Gastroesophageal sphincter (tissue), 4 donors: Measurements from ENCODE around the gene ALPG. TPM values are rescaled to one million over a fixed set of nuclear protein-coding genes. Genes with fewer than 3 reads are reported as not detected.
"Not testable (repeated sequence)": the region's sequence is repeated elsewhere in the genome, so short reads cannot be mapped to it uniquely, and the experiment has no call there.

Source experiments
- ATAC-seq: fragments of 150-250 bp; one replicate; pipeline ENCODE4 v1.9.1; 2016; ENCODE audit warnings: mild to moderate bottlenecking, moderate library complexity
- H3K27ac ChIP-seq, 4 donors: fragments of 200-600 bp; sonication (generic) in 3 of 4; 1 replicate in 3 of 4; 2 replicates in 1 of 4; pipeline ENCODE4 v1.5.1; 2016 to 2019
- H3K27me3 ChIP-seq: fragments of 200-600 bp; sonication (generic); one replicate; pipeline ENCODE4 v1.5.1; 2019
- H3K36me3 ChIP-seq, 2 donors: fragments of 200-600 bp; sonication (generic); one replicate each; pipeline ENCODE4 v1.5.1; 2019; ENCODE audit warnings: control low read depth in 1 of 2
- H3K4me1 ChIP-seq, 3 donors: fragments of 200-600 bp; sonication (generic); 1 replicate in 2 of 3; 2 replicates in 1 of 3; pipeline ENCODE4 v1.5.1; 2016 to 2019; ENCODE audit warnings: control low read depth in 2 of 3
- H3K4me3 ChIP-seq, 2 donors: fragments of 200-600 bp; sonication (generic); one replicate each; pipeline ENCODE4 v1.5.1; 2019; ENCODE audit warnings: mild to moderate bottlenecking in 1 of 2, moderate library complexity in 1 of 2
- H3K9me3 ChIP-seq, 3 donors: fragments of 200-600 bp; sonication (generic); one replicate each; pipeline ENCODE4 v1.5.1; 2017 to 2019; ENCODE audit warnings: control low read depth in 2 of 3
- CTCF ChIP-seq, 4 experiments: fragments of 200-600 bp in 2 of 4; fragments of 450-650 bp in 2 of 4; sonication (generic) in 1 of 4; IDR thresholded peaks; one replicate each; pipeline ENCODE4 v1.5.1; 2017 to 2019; ENCODE audit warnings: antibody characterized with exemption in 4 of 4, mild to moderate bottlenecking in 2 of 4, moderate library complexity in 2 of 4
- EP300 ChIP-seq: sonication (generic); formaldehyde crosslinking; IDR thresholded peaks from one replicate; pipeline ENCODE4 v1.6.1; 2017; ENCODE audit warnings: antibody characterized with exemption, mild to moderate bottlenecking
- POLR2A ChIP-seq, 2 donors: fragments of 450-650 bp; IDR thresholded peaks; one replicate each; pipeline ENCODE4 v1.6.1; 2017; ENCODE audit warnings: antibody characterized with exemption in 2 of 2, mild to moderate bottlenecking in 2 of 2, moderate library complexity in 1 of 2
- POLR2AphosphoS5 ChIP-seq: sonication (generic); formaldehyde crosslinking; IDR thresholded peaks from one replicate; pipeline ENCODE4 v1.6.1; 2017; ENCODE audit warnings: antibody characterized with exemption
- WGBS, 2 donors: methylation state at CpG; one replicate each; pipeline ENCODE4 v1.1.5; 2018; ENCODE audit warnings: low coverage in 1 of 2; 5-methylcytosine and 5-hydroxymethylcytosine counted together
- total RNA-seq, 4 donors: library from RNA; depleted of rRNA; stranded (reverse); fragments of >200 nt; gene quantifications; one replicate each; pipeline ENCODE4 v1.1.0, GENCODE V29; 2016

The ALPG gene
- total RNA-seq, 4 donors from 2014 or later: not detected

- TF ChIP-seq POLR2AphosphoS5 (no peak), EP300 (no peak), CTCF (IDR thresholded peaks at IDR 0.05) (no peak), POLR2A (IDR thresholded peaks at IDR 0.05) (no peak)
- no peak for ATAC-seq
- H3K4me1 ChIP-seq: no peaks in the 10 kb centered on the region
- H3K36me3 ChIP-seq: no peaks in the 10 kb centered on the region
- H3K9me3 ChIP-seq: no peaks in the 10 kb centered on the region
- no peak overlapping the region for H3K27ac ChIP-seq
- no peak overlapping the region for H3K4me3 ChIP-seq
- H3K27me3 ChIP-seq: no peaks in the 10 kb centered on the region
- WGBS, 2 donors: 40% methylated on average over 1 of the region's 18 CpGs; no CpG with 5 or more reads in 1 of the 2 donors
Measured at GRCh38 chr2:232447638-232448303, 41.1 kb downstream of the ALPG start.

GRCh38 chr2:232448304-232448690 lies 41.7 kb downstream of the ALPG start:
- H3K9me3 ChIP-seq: no peaks in the 10 kb centered on the region
- 93% methylated on average over 3 of the region's 10 CpGs; no CpG with 5 or more reads in 1 of the 2 donors for WGBS, 2 donors
- H3K36me3 ChIP-seq: no peaks in the 10 kb centered on the region
- no peaks in the 10 kb centered on the region for H3K27me3 ChIP-seq
- ATAC-seq: no peak
- no peak overlapping the region for H3K4me3 ChIP-seq
- H3K27ac ChIP-seq: no peak overlapping the region
- TF ChIP-seq POLR2AphosphoS5 (no peak), EP300 (no peak), CTCF (IDR thresholded peaks at IDR 0.05) (no peak), POLR2A (IDR thresholded peaks at IDR 0.05) (no peak)
- no peaks in the 10 kb centered on the region for H3K4me1 ChIP-seq

- H3K27ac ChIP-seq: no peak overlapping the region
- no peaks in the 10 kb centered on the region for H3K9me3 ChIP-seq
- H3K27me3 ChIP-seq: peaks cover 5% of the 10 kb centered on the region
- no peak overlapping the region for H3K4me3 ChIP-seq
- TF ChIP-seq POLR2A (IDR thresholded peaks at IDR 0.05) (no peak), CTCF (IDR thresholded peaks at IDR 0.05) (no peak), POLR2AphosphoS5 (no peak), EP300 (no peak)
- H3K36me3 ChIP-seq: no peaks in the 10 kb centered on the region
- ATAC-seq: no peak
- no peaks in the 10 kb centered on the region for H3K4me1 ChIP-seq
- 77 to 81% methylated on average over 3 to 7 of the region's 12 CpGs for WGBS, 2 donors
Measured at GRCh38 chr2:232449964-232450363, 43.3 kb downstream of the ALPG start.

- H3K36me3 ChIP-seq, H3K27ac ChIP-seq, H3K4me1 ChIP-seq, H3K9me3 ChIP-seq, ATAC-seq, H3K4me3 ChIP-seq: not testable (repeated sequence)
- peaks cover 16% of the 10 kb centered on the region for H3K27me3 ChIP-seq
- 100% methylated on average over 2 of the region's 3 CpGs; no CpG with 5 or more reads in 1 of the 2 donors for WGBS, 2 donors
Measured at GRCh38 chr2:232451645-232452044, 45.0 kb downstream of the ALPG start.

GRCh38 chr2:232454630-232455029 lies 48.0 kb downstream of the ALPG start:
- Histone ChIP-seq H3K4me1 (no peaks in the 10 kb centered on the region), H3K27ac (no peak overlapping the region), H3K27me3 (peaks cover 46% of the 10 kb centered on the region), H3K9me3 (no peaks in the 10 kb centered on the region), H3K4me3 (no peak overlapping the region), H3K36me3 (no peaks in the 10 kb centered on the region)
- ATAC-seq: no peak
- TF ChIP-seq POLR2AphosphoS5 (no peak), POLR2A (IDR thresholded peaks at IDR 0.05) (no peak), EP300 (no peak), CTCF (IDR thresholded peaks at IDR 0.05) (no peak)
- WGBS, 2 donors: 88% methylated on average over 2 of the region's 9 CpGs; no CpG with 5 or more reads in 1 of the 2 donors
